ENCODE data around the gene TMEM150B.

Gene TMEM150B

GRCh38 chr19:55308281-55308680 is 16.9 kb downstream of the TMEM150B start:
- no peak overlapping the region for H3K4me3 ChIP-seq (replicated peaks; ENCODE audit: low read depth, low read length)
- no peaks in the 10 kb centered on the region for H3K36me3 ChIP-seq (ENCODE audit: control insufficient read depth, insufficient read depth, low read length)
- TF ChIP-seq CTCF (IDR thresholded peaks at IDR 0.05; ENCODE audit: insufficient read depth, low read length, poor library complexity, severe bottlenecking): no peak
- H3K27me3 ChIP-seq (replicated peaks; ENCODE audit: control insufficient read depth, insufficient read depth, low read length): no peaks in the 10 kb centered on the region
- no peak for DNase-seq (ENCODE audit: extremely low read depth, insufficient read length)

- Histone ChIP-seq H3K27me3 (replicated peaks; ENCODE audit: control insufficient read depth, insufficient read depth, low read length) (no peaks in the 10 kb centered on the region), H3K36me3 (ENCODE audit: control insufficient read depth, insufficient read depth, low read length) (no peaks in the 10 kb centered on the region), H3K4me3 (replicated peaks; ENCODE audit: low read depth, low read length) (no peak overlapping the region)
- no peak for TF ChIP-seq CTCF (IDR thresholded peaks at IDR 0.05; ENCODE audit: insufficient read depth, low read length, poor library complexity, severe bottlenecking)
- DNase-seq (ENCODE audit: extremely low read depth, insufficient read length): no peak
These were observed 18.4 kb downstream of the TMEM150B start for GRCh38 chr19:55306712-55307111.

GRCh38 chr19:55305983-55306562 is 19.1 kb downstream of the TMEM150B start:
- Histone ChIP-seq H3K36me3 (ENCODE audit: control insufficient read depth, insufficient read depth, low read length) (no peaks in the 10 kb centered on the region), H3K4me3 (replicated peaks; ENCODE audit: low read depth, low read length) (no peak overlapping the region), H3K27me3 (replicated peaks; ENCODE audit: control insufficient read depth, insufficient read depth, low read length) (no peaks in the 10 kb centered on the region)
- TF ChIP-seq CTCF (IDR thresholded peaks at IDR 0.05; ENCODE audit: insufficient read depth, low read length, poor library complexity, severe bottlenecking): no peak
- DNase-seq (ENCODE audit: extremely low read depth, insufficient read length): no peak

- Histone ChIP-seq H3K27me3 (replicated peaks; ENCODE audit: control insufficient read depth, insufficient read depth, low read length) (no peaks in the 10 kb centered on the region), H3K36me3 (ENCODE audit: control insufficient read depth, insufficient read depth, low read length) (no peaks in the 10 kb centered on the region), H3K4me3 (replicated peaks; ENCODE audit: low read depth, low read length) (no peak overlapping the region)
- DNase-seq (ENCODE audit: extremely low read depth, insufficient read length): no peak
- TF ChIP-seq CTCF (IDR thresholded peaks at IDR 0.05; ENCODE audit: insufficient read depth, low read length, poor library complexity, severe bottlenecking): no peak
These were observed 19.6 kb downstream of the TMEM150B start for GRCh38 chr19:55305491-55305890.

DNA sequence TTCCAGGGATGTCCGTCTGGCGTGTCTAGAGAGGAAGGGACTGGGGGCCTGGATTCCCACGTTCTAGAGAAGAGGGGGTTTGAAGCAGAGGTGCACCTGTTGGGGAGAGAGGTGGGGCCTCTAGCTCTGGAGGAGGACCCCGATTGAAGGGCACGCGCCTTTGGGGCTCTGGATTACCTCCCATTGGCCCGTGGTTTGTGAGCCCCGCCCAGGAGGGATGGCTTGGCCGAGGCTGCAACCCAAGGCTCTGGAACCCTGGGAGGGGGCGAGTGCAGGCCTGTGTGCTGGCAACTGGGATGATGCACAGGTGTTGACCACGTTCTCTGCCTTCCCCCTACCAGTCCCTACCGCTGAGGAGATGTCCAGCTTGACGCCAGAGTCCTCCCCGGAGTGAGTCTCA is 20.2 kb downstream of the TMEM150B start:
- TF ChIP-seq CTCF (IDR thresholded peaks at IDR 0.05; ENCODE audit: insufficient read depth, low read length, poor library complexity, severe bottlenecking): no peak
- DNase-seq (ENCODE audit: extremely low read depth, insufficient read length): no peak
- Histone ChIP-seq H3K4me3 (replicated peaks; ENCODE audit: low read depth, low read length) (no peak overlapping the region), H3K27me3 (replicated peaks; ENCODE audit: control insufficient read depth, insufficient read depth, low read length) (no peaks in the 10 kb centered on the region), H3K36me3 (ENCODE audit: control insufficient read depth, insufficient read depth, low read length) (no peaks in the 10 kb centered on the region)
